Left forelimb (tissue), 1 donor: ENCODE data around the gene ZNF445.
"Not testable (repeated sequence)": the region's sequence is repeated elsewhere in the genome, so short reads cannot be mapped to it uniquely, and the experiment has no call there.

Source experiments
- DNase-seq: peaks from one replicate; pipeline ENCODE4 v3.0.0-alpha.2; 2018; ENCODE audit warnings: low spot score

The ZNF445 gene

GRCh38 chr3:44434834-44435510 is 42.5 kb downstream of the ZNF445 start:
- DNase-seq = no peak

DNA sequence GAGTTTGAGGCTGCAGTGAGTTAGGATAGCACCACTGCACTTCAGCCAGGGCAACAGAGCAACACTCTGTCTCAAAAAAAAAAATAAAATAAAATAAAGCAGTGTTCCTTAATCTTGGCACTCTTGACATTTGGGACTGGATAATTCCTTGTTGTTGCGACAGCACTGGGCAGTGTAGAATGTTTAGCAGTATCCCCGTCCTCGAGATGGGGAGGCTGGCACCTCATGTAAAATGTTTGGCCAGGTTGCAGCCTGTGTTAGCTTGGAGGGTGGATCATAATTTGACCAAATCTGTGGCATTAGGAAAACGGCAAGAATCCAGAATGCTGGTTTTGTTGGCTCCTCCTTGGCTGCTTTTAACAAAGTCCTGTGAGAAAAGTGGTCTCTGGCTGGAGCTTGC is 47.0 kb downstream of the ZNF445 start:
- DNase-seq = no peak

DNA sequence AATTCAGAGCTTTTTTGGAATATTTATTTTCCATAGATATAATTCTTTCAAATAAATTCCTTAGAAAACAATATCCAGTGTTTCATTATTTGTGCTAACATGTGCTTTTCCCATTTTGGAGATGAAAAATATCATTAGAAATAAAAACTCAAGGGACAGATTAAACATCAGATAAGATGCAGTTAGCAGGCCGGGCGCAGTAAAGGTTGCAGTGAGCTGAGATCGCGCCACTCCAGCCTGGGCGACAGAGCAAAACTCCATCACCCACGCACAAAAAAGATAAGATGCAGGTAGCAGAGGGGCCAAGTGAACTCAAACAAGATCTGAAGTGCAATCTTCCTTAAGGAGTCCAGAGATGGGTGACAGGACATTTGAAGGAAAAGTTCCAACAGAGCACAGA is 48.0 kb downstream of the ZNF445 start:
- DNase-seq = no peak

DNA sequence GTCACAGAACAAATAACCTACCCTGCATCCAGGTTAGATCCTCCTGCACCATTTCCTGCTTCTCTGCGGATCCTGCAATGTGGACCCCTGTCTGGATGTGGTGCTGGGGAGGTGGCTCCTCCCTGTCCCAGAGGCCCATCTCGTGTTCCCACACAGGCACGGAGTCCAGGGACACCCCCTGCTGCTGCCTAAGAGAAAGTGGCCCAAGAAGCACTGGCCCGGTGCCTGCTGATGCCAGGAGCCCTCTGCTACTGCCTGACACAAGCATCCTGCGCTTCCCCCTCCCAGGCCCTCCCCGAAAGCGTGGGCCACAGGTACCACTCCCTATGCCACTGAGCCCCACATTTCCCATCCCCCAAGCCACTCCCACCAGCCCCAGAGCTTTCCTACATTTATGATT is 48.6 kb downstream of the ZNF445 start:
- no peak for DNase-seq

DNA sequence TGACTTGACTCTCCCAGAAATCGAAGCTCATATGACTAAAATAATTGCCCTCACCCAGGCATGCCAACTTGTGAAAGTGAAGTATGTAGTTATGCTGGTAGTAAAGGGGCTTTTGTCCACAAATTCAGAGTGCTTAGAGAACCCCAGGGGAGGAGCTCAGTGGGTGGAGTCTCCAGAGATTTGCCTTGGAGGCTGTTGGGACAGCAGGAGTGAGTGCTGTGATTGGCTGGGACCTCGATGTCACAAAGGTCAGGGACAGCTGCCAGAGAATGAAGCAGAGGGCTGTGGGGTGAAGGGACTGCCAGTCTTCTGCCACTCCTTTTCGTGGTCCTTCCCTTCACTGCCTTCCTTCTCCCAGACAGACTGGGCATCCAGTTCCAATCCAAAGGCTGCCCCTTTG is 49.8 kb downstream of the ZNF445 start:
- no peak for DNase-seq

GRCh38 chr3:44424758-44425157 is 52.7 kb downstream of the ZNF445 start:
- DNase-seq = no peak

- no peak for DNase-seq
Observed at GRCh38 chr3:44421280-44421679, 56.2 kb downstream of the ZNF445 start.

DNA sequence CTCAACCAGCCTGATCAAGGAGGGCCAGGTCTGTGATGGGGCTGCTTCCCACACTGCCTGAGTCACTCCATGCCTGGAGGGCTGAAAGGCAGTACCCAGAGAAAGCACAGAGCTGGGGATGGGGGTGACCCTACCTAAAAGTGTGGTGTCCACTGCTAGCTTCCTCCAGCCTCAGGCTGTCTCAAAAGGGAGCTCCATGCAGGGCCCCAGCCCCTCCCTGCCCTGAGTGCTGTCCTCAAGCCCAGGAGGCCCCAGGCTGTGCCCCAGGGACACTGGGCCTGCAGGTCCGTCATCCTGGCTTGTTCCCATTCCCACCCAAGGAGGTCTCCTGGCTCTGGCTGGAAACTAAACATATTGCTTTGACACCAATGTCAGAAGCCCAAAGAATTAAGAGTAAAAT is 56.8 kb downstream of the ZNF445 start:
- no peak for DNase-seq

GRCh38 chr3:44419923-44420650 is 57.4 kb downstream of the ZNF445 start:
- DNase-seq = no peak

DNA sequence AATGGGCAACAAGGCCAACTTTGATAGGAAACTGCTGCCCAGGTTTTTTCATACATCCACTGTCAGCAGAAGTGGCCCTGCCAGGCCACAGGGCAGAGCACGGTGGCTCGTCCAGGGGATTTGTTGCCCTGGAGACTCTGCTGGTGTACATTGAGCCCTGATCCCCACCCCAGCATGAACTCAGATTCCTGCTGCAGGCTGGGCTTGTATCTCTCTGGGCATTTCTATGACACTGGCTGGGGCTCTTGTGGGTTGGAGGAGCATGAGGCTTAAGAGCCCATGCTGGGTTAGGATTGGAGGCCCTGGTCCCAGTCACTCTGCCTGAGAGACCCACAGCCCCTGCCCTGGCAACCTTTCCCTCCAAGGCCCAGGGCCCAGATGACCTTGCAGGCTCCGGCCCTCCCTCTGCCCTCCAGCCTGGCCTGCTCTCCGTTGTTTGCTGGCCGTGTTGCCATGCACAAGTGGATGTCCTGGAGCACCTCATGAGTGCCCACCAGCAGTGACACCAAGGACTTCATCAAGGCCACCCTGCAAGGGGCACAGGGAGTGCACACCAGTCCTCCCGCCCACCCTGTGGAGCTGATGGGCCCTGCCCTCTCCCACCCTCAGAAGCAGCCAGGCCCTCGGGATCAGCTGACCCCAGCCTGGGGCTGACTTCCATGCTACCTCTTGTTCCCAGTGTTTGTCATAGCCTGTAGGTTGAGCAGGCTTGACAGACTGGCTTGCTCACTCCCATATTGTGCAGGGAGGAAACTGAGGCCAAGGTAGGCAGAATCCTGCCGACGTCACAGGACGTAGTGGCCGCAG is 58.2 kb downstream of the ZNF445 start:
- no peak for DNase-seq

DNA sequence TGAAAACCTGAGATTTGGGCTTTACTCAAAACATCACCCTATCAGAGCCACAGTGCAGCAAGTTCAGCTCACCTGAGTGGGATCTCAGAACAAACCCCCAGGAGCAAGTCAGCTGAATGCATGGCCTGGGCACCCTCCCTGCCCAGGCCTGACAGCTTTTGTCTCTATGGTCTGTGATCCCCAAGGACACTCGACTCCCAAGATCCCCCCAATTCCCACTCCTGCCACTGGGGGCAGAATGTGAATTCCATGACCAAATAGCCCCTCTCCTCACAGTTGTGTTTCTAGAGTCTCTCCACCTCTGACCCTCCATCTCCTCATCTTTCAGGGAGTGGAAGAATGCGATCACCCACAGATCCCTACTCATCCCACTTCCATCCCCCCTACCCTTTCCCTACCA is 58.9 kb downstream of the ZNF445 start:
- no peak for DNase-seq

- not testable (repeated sequence) for DNase-seq
Observed at GRCh38 chr3:44418118-44418517, 59.4 kb downstream of the ZNF445 start.

DNA sequence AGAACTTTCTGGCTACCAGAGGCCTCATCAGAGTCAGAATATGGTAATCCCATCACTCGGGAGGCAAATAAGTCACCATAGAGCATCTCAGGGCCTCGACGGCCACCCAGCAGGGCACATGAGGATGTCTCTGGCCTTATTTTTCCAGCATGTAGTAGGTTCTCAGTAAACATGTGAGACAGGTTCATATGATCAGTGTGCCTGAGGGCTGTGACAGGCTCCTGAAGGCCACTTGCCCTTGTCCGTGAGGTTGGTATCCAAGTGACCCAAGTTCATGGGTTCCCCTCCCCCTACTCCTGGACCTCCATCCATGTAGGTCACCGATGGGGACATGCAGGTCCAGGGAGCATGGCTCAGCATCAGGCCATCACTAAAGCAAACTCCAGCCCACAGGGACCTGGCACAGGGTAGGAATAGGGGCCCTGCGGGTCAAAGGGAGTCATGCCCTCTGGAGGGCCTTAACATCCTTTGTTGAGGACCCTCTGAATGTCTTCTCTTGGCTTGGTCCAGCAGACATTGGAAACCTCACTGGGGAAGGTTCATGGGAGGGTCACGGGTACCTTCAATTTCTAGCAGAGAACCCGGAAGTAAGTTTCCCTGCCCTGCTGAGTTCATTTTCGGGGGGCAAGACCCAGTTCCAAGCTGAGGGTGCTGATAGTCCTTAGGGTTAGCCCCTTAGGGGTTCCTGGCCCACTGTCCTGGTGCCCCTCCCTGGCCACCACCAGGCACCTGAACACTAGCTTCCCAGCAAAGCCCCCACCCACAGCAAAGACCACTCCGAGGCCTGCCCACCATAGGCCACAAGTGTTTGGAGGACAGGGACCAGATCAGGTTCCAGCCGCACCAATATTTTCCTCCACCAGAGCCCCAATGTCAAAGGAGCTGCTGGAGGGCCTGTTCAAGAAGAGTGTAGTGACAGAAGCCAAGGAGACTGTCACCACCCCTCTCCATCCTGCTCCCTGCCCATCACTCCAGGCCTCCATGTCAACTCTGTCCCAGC is 61.1 kb downstream of the ZNF445 start:
- no peak for DNase-seq

- DNase-seq = no peak
Observed at GRCh38 chr3:44415421-44415820, 62.0 kb downstream of the ZNF445 start.

GRCh38 chr3:44414517-44415090 is 62.9 kb downstream of the ZNF445 start:
- DNase-seq = no peak

DNA sequence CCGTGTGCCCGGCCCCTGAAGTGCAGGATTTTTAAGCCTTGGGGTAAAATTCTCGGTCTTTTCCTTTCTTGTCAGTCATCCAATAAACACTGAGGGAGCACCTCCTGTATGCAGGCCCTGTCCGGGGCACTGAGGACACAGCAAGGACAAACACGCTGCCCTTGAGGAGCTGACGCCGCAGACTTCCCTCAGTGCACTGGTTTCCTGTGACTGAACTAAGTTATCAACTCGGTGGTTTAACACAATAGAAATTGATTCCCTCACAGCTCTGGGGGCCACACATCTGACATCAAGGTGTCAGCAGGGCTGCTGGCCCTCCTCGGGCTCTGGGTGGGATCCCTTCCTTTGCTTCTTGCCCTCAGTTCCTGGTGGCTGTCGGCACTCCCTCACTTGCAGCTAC is 65.1 kb downstream of the ZNF445 start:
- no peak for DNase-seq

DNA sequence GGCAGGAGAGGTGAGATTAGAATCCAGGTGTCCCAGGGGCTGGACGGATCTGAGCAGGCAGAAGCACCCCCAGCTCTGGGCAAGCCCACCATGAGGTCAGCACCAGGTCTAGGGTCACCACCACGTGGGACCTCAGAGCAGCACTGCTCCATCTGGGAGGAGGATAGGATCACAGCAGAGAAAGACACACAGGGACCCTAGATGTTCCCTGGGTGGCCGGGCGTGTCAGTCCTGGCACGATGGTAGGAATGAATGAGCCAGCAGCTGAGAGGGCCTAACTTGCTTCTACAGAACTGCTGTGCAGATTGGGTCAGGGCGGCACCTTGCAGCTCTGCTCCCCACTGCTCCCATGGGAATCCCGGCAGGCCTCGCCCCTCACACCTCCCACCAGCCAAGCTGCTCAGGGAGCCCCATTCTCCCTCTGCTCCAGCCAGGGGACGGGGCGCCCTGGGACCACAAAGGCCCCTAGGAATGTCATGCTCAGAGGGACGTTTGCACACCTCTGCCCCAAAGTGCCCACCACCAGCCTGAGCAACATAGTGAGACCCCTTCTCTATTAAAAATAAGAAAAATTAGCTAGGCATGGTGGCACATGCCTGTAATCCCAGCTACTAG is 66.3 kb downstream of the ZNF445 start:
- no peak for DNase-seq

DNA sequence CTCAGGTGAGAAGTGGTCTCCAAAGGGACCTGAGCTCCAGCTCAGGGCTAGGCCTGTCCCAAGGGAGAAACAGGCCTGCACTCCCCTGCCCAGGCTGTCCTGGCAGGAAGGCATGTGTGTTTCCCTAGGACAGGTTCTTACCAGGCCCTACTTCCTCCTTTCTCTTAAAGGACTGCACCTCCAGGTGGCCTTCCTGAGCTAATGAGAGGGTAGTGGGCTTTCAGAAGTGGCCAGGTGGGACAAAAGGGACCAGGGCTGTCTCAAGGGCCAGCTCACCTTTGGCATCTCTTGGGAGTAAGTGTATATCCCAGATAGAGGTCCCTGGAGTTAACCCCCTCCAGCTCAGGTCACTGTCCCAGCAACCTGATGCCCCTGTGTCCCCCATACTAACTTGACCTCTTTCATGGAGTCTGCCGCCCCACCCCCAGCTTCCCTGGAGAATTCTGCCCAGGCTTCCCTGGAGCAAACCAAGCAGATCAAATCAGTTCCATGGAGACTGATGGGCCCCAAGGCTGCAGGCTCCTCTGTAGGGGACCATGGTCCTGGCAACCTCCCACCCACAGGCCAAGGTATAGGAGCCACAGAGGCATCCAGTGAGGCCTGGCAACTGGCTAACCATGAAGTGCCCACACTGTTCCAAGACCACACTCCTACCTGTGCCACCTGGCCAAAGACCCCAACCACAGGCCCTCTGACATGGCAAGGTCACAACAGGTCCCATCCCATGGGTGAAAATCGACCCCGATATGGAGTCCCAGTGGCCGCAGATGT is 67.6 kb downstream of the ZNF445 start:
- DNase-seq = no peak

DNA sequence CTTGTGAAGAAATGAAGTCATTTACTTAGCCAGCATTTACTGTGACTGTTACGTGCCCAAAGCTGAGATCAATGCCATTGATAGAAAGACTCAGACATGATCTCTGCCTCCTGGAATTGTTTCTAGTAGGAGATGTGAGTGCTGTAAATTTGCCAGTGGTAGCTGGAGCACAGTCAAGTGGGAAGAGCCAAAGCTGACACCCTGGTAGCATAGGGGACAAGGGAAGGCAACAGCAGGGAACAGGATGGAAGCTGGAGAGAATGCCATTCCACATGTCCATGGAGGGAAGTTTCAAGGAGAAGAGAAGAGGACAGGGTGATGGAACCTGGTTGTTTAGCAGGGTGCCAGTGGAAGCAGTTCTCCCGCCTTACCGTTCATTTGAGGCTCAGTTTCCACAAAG is 74.9 kb downstream of the ZNF445 start:
- DNase-seq = no peak

- DNase-seq = no peak
Observed at GRCh38 chr3:44400771-44401170, 76.7 kb downstream of the ZNF445 start.
